H1 (cell line): ENCODE measurements around the gene ZNF219. TPM values are rescaled to one million over a fixed set of nuclear protein-coding genes. Genes with fewer than 3 reads are reported as not detected.

Experiments used
- CTCF ChIA-PET: fragments of 300-600 bp; sonication (Branson Sonifier 250); formaldehyde crosslinking; loops from one replicate; lab custom pipeline; 2021; ENCODE audit not compliant: partially characterized antibody; lab: Charles Lee
- POLR2A ChIA-PET: fragments of 300-600 bp; sonication (Branson Sonifier 250); formaldehyde crosslinking; loops from one replicate; lab custom pipeline; 2021; ENCODE audit warnings: inconsistent platforms; ENCODE audit not compliant: partially characterized antibody; lab: Charles Lee
- DNase-seq, 2 experiments: peaks; one replicate each; pipeline versions ENCODE4 v3.0.0 to v3.0.0-alpha.2; 2010 to 2022; ENCODE audit warnings: low spot score in 2 of 2, low read depth in 1 of 2, mixed read lengths in 1 of 2
- FAIRE-seq: peaks from 2 replicates; lab custom pipeline; 2011; peaks lifted over from hg19 to GRCh38; lab: Jason Lieb, UNC
- H2AFZ ChIP-seq: 2 replicates; pipeline ENCODE4 v1.8.1; 2012; ENCODE audit warnings: low read length, inconsistent platforms
- H2AK5ac ChIP-seq: 2 replicates; pipeline ENCODE4 v1.6.1; 2013; ENCODE audit warnings: low read depth, low read length
- H2BK120ac ChIP-seq: replicated peaks from 2 replicates; pipeline ENCODE3; 2013; ENCODE audit warnings: low read depth, low read length, inconsistent platforms
- H2BK12ac ChIP-seq: 2 replicates; pipeline ENCODE4 v1.6.1; 2013; ENCODE audit warnings: low read depth, low read length
- H2BK15ac ChIP-seq: 2 replicates; pipeline ENCODE4 v1.6.1; 2013; ENCODE audit warnings: low read length
- H2BK20ac ChIP-seq: 2 replicates; pipeline ENCODE4 v1.6.1; 2013; ENCODE audit warnings: low read length
- H2BK5ac ChIP-seq: 2 replicates; pipeline ENCODE4 v1.6.1; 2013; ENCODE audit warnings: low read depth, low read length
- H3K14ac ChIP-seq: 2 replicates; pipeline ENCODE4 v1.6.1; 2013; ENCODE audit warnings: inconsistent platforms; ENCODE audit not compliant: insufficient read length
- H3K18ac ChIP-seq: 2 replicates; pipeline ENCODE4 v1.6.1; 2013; ENCODE audit warnings: low read length; ENCODE audit errors: extremely low read depth
- H3K23ac ChIP-seq: 2 replicates; pipeline ENCODE4 v1.6.1; 2013; ENCODE audit warnings: inconsistent platforms; ENCODE audit not compliant: insufficient read length
- H3K23me2 ChIP-seq: 2 replicates; pipeline ENCODE4 v1.6.1; 2013; ENCODE audit warnings: low read depth, low read length
- H3K27ac ChIP-seq: 2 replicates; pipeline ENCODE4 v1.6.1; 2011; ENCODE audit warnings: low read depth, low read length, inconsistent platforms
- H3K27me3 ChIP-seq, 4 experiments: replicated peaks in 1 of 4; 1 replicate in 1 of 4; 2 replicates in 3 of 4; pipeline versions ENCODE4 v1.6.1 to v1.8.1; 2011 to 2013; ENCODE audit warnings: low read length in 3 of 4, mild to moderate bottlenecking in 3 of 4, inconsistent platforms in 2 of 4, mixed read lengths in 2 of 4, moderate library complexity in 1 of 4; ENCODE audit not compliant: control insufficient read depth in 3 of 4, insufficient read depth in 3 of 4; ENCODE audit errors: extremely low read depth in 1 of 4
- H3K36me3 ChIP-seq, 4 experiments: 2 replicates each; pipeline versions ENCODE4 v1.6.1 to v1.8.1; 2011 to 2013; ENCODE audit warnings: mild to moderate bottlenecking in 4 of 4, low read length in 3 of 4, moderate library complexity in 2 of 4, control low read depth in 1 of 4, inconsistent platforms in 1 of 4; ENCODE audit not compliant: insufficient read depth in 4 of 4, control insufficient read depth in 2 of 4
- H3K4ac ChIP-seq: replicated peaks from 2 replicates; pipeline ENCODE3; 2013; ENCODE audit warnings: low read length, low read depth, mixed read lengths, inconsistent platforms; ENCODE audit not compliant: insufficient read length
- H3K4me1 ChIP-seq, 4 experiments: replicated peaks in 1 of 4; 1 replicate in 1 of 4; 2 replicates in 3 of 4; pipeline versions ENCODE4 v1.6.1 to v1.8.1; 2011 to 2013; ENCODE audit warnings: low read length in 3 of 4, inconsistent platforms in 2 of 4, mixed read lengths in 1 of 4; ENCODE audit not compliant: insufficient read depth in 4 of 4, control insufficient read depth in 3 of 4
- H3K4me2 ChIP-seq, 2 experiments: 2 replicates each; pipeline versions ENCODE4 v1.6.1 to v1.8.1; 2011 to 2013; ENCODE audit warnings: low read depth in 2 of 2, low read length in 2 of 2, control low read depth in 1 of 2, inconsistent platforms in 1 of 2, mild to moderate bottlenecking in 1 of 2; ENCODE audit not compliant: insufficient read depth in 1 of 2
- H3K4me3 ChIP-seq, 4 experiments: fragments of 200-600, 300-600 bp in 1 of 4; sonication (generic), shearing (Covaris generic), sonication (Bioruptor Twin) in 1 of 4; 2 replicates each; pipeline versions ENCODE4 v1.5.1 to v1.8.1; 2011 to 2016; ENCODE audit warnings: low read length in 4 of 4, low read depth in 3 of 4, control low read depth in 2 of 4, inconsistent platforms in 2 of 4, mild to moderate bottlenecking in 2 of 4, mixed read lengths in 1 of 4, moderate library complexity in 1 of 4; ENCODE audit not compliant: insufficient read depth in 2 of 4; ENCODE audit errors: extremely low read depth in 1 of 4
- H3K56ac ChIP-seq: replicated peaks from 2 replicates; pipeline ENCODE3; 2013; ENCODE audit warnings: low read depth, mild to moderate bottlenecking, mixed read lengths, low read length, inconsistent platforms; ENCODE audit not compliant: insufficient read length
- H3K79me1 ChIP-seq: 2 replicates; pipeline ENCODE4 v1.6.1; 2013; ENCODE audit warnings: low read depth, low read length, control low read depth
- H3K79me2 ChIP-seq, 2 experiments: 2 replicates each; pipeline versions ENCODE4 v1.6.1 to v1.8.1; 2012 to 2013; ENCODE audit warnings: low read length in 2 of 2, mild to moderate bottlenecking in 2 of 2, inconsistent platforms in 1 of 2; ENCODE audit not compliant: insufficient read depth in 2 of 2, control insufficient read depth in 1 of 2
- H3K9ac ChIP-seq, 4 experiments: replicated peaks in 1 of 4; 1 replicate in 1 of 4; 2 replicates in 3 of 4; pipeline versions ENCODE4 v1.6.1 to v1.8.1; 2011 to 2013; ENCODE audit warnings: low read depth in 3 of 4, low read length in 3 of 4, control low read depth in 2 of 4, mild to moderate bottlenecking in 2 of 4, moderate library complexity in 2 of 4, inconsistent platforms in 1 of 4; ENCODE audit errors: extremely low read depth in 1 of 4
- H3K9me3 ChIP-seq, 2 experiments: 2 replicates each; pipeline versions ENCODE4 v1.6.1 to v1.8.1; 2012 to 2013; ENCODE audit warnings: mild to moderate bottlenecking in 2 of 2, moderate library complexity in 2 of 2, control low read depth in 1 of 2, inconsistent platforms in 1 of 2, low read depth in 1 of 2, low read length in 1 of 2, mixed read lengths in 1 of 2; ENCODE audit not compliant: insufficient read depth in 2 of 2
- H4K20me1 ChIP-seq, 2 experiments: replicated peaks in 1 of 2; 2 replicates each; pipeline versions ENCODE3 to v1.8.1; 2011 to 2013; ENCODE audit warnings: inconsistent platforms in 2 of 2, low read length in 2 of 2, mild to moderate bottlenecking in 1 of 2; ENCODE audit not compliant: insufficient read depth in 2 of 2, control insufficient read depth in 1 of 2
- H4K5ac ChIP-seq: 2 replicates; pipeline ENCODE4 v1.6.1; 2013; ENCODE audit warnings: low read length, low read depth, mixed read lengths, inconsistent platforms; ENCODE audit not compliant: insufficient read length
- H4K8ac ChIP-seq: 2 replicates; pipeline ENCODE4 v1.8.0; 2013; ENCODE audit warnings: mild to moderate bottlenecking, moderate library complexity, low read length, inconsistent platforms; ENCODE audit not compliant: insufficient read depth; ENCODE audit errors: extremely low read depth
- H4K91ac ChIP-seq: replicated peaks from 2 replicates; pipeline ENCODE3; 2013; ENCODE audit warnings: low read length, mixed read lengths, inconsistent platforms; ENCODE audit not compliant: insufficient read length
- CHD2 ChIP-seq: IDR thresholded peaks from 2 replicates; pipeline ENCODE4 v1.6.1; 2012; ENCODE audit warnings: low read length, improper control_type of control experiment
- KDM5A ChIP-seq: fragments of 200-600 bp; IDR thresholded peaks from 2 replicates; pipeline ENCODE4 v1.7.1; 2012; ENCODE audit warnings: mild to moderate bottlenecking, low read length, inconsistent platforms, mixed read lengths
- NANOG ChIP-seq: IDR thresholded peaks from 2 replicates; pipeline ENCODE4 v1.6.1; 2011; ENCODE audit warnings: low read length, low read depth, mild to moderate bottlenecking, inconsistent platforms; ENCODE audit not compliant: insufficient read depth, poor library complexity, severe bottlenecking
- RAD21 ChIP-seq, 2 experiments: IDR thresholded peaks in 1 of 2; conservative IDR thresholded peaks in 1 of 2; 2 replicates each; pipeline ENCODE4 v1.6.1; 2011; ENCODE audit warnings: low read depth in 2 of 2, low read length in 2 of 2, improper control_type of control experiment in 1 of 2, inconsistent platforms in 1 of 2, mild to moderate bottlenecking in 1 of 2, moderate library complexity in 1 of 2
- SIN3A ChIP-seq, 2 experiments: IDR thresholded peaks in 1 of 2; conservative IDR thresholded peaks in 1 of 2; 2 replicates each; pipeline ENCODE4 v1.6.1; 2011 to 2012; ENCODE audit warnings: low read length in 2 of 2, improper control_type of control experiment in 1 of 2, low read depth in 1 of 2, mild to moderate bottlenecking in 1 of 2
- TEAD4 ChIP-seq: IDR thresholded peaks from 2 replicates; pipeline ENCODE4 v1.6.1; 2012; ENCODE audit warnings: low read depth, low read length, inconsistent platforms, mixed read lengths
- YY1 ChIP-seq: IDR thresholded peaks from 2 replicates; pipeline ENCODE4 v1.6.1; 2011; ENCODE audit warnings: low read depth, mild to moderate bottlenecking, low read length
- WGBS, 2 experiments: shearing (Covaris generic) in 1 of 2; methylation state at CpG; one replicate each; pipeline versions ENCODE4 v1.1.6 to v1.1.7; 2013 to 2015; ENCODE audit warnings: low lambda C conversion rate in 2 of 2, mixed read lengths in 2 of 2, inconsistent platforms in 1 of 2, low coverage in 1 of 2, missing lambda C conversion rate in 1 of 2; ENCODE audit not compliant: insufficient replicate concordance in 2 of 2, insufficient coverage in 1 of 2, insufficient read length in 1 of 2; ENCODE audit errors: extremely low coverage in 1 of 2, missing lambda C conversion rate in 1 of 2; 5-methylcytosine and 5-hydroxymethylcytosine counted together
- polyA plus RNA-seq, 7 experiments: library from polyadenylated mRNA; depleted of rRNA in 3 of 7; stranded (reverse) in 5 of 7; unstranded in 2 of 7; fragments of >200 nt in 5 of 7; fragments of 200-250 nt in 2 of 7; gene quantifications; 1 replicate in 5 of 7; 2 replicates in 1 of 7; 4 replicates in 1 of 7; pipeline versions ENCODE4 v1.2.1 to v1.2.3, GENCODE V29; 2011 to 2013; ENCODE audit warnings: missing spikeins in 2 of 7, mixed read lengths in 2 of 7
- total RNA-seq: library from RNA; stranded (reverse); fragmentation: NEBNext Ultra II Directional; extraction: Animal tissue kit (Norgen Biotek cat#: 25700); gene quantifications from 2 replicates; pipeline ENCODE4 v1.2.1, GENCODE V29; 2021
- TF ChIP-seq, protein P1 (sequence below), 3 experiments: IDR thresholded peaks; 1 replicate in 2 of 3; 2 replicates in 1 of 3; pipeline versions ENCODE4 v1.5.1 to v1.6.1; 2011; ENCODE audit warnings: low read length in 3 of 3, mild to moderate bottlenecking in 3 of 3, inconsistent platforms in 2 of 3, low read depth in 1 of 3, moderate library complexity in 1 of 3; ENCODE audit not compliant: insufficient read depth in 1 of 3; ENCODE audit errors: control extremely low read depth in 1 of 3

Gene ZNF219
- total and polyA plus RNA-seq, 2 of the 8 experiments (the other 6 are each of a cell fraction or from before 2014, with no cell fraction given), result 113 to 160 TPM

DNA sequence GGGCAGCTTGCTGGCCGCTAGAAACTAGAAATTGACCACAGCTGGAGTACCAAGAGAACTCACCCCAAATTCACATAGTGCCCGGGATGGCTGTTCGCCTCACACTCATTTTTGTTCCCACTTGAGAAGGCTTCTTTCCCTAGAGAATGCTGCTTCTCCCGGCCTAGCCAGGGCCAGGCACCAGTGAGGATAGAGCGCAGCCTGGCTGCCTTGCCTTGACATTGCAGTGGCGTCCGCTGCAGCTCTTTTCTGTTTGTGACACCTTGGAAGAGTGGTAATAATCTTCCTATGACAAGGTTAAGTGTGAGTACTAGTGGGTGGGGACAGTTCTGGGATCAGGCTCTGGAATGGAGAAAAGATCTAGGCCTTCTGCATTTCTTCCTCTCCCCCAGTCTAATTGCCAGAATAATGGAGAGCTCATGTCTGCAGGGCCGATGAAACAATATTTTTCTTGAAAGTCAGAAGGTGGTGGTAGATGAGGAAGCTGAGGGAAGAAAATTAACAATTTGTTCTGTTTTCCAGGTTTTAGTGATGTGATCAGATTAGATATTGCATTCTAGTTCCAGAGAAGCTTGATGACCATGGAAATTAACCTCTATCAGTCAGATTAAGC lies 6.1 kb upstream of the ZNF219 start:
- Histone ChIP-seq H3K27me3 (no peaks in the 10 kb centered on the region), H3K23ac (no peak overlapping the region), H2BK5ac (peak overlapping the region; percentile 97), H3K4me3 (peak overlapping the region; percentile 49 to 83 (median 80)), H2AFZ (no peak overlapping the region), H3K4ac (peak overlapping the region; percentile 87), H2BK15ac (0 out of 2 replicates have a peak overlapping the region, but pooled peaks have one; percentile 5), H3K56ac (peak overlapping the region; percentile 96), H3K23me2 (peaks cover 7% of the 10 kb centered on the region), H3K9me3 (no peaks in the 10 kb centered on the region), H2BK120ac (peak overlapping the region; percentile 88), H3K4me2 (peak overlapping the region; percentile 83 to 90), H3K18ac (peak overlapping the region; percentile 91), H3K4me1 (peaks cover 2 to 25% (median 9%) of the 10 kb centered on the region in 4 experiments; a peak in 5 of 7 replicates), H2BK12ac (0 out of 2 replicates have a peak overlapping the region, but pooled peaks have one; percentile 72), H3K79me1 (no peaks in the 10 kb centered on the region), H4K20me1 (no peaks in the 10 kb centered on the region), H2BK20ac (no peak overlapping the region), H4K5ac (peak overlapping the region; percentile 74), H4K91ac (peak overlapping the region; percentile 92), H3K27ac (peak overlapping the region; percentile 99), H3K9ac (peak overlapping the region in 3 of 4 experiments; percentile 78 to 99 (median 99); a peak in 6 of 7 replicates), H4K8ac (peak overlapping the region; percentile 98; the same call in 1 of the 2 replicates), H3K14ac (no peak overlapping the region), H2AK5ac (no peak overlapping the region), H3K36me3 (no peaks in the 10 kb centered on the region), H3K79me2 (peaks cover 0 to 24% of the 10 kb centered on the region in 2 experiments; a peak in 3 of 4 replicates)
- 12% methylated on average over 8 of the region's 8 CpGs; no CpG with 5 or more reads in 1 of the 2 experiments for WGBS, 2 experiments
- FAIRE-seq (no peak), DNase-seq (peak in 1 of 2 experiments; percentile 44)
- CTCF ChIA-PET, result interaction anchor here (0.6 to 11.0 kb wide), 33 partner anchors 9 to 278 kb away, joined by 3 to 239 read pairs (median 5); partner anchors contain the start of gene ARHGEF40
- TF ChIP-seq RAD21 (IDR thresholded peaks at IDR 0.05 in 1 of 2, conservative IDR thresholded peaks at IDR 0.05 in 1 of 2; ENCODE audit: low read depth in 2 of 2, low read length in 2 of 2) (peak; percentile 95 to 96), SIN3A (conservative IDR thresholded peaks at IDR 0.05 in 1 of 2, IDR thresholded peaks at IDR 0.05 in 1 of 2; ENCODE audit: low read depth in 1 of 2, low read length in 2 of 2) (0 out of 4 replicates have a peak, but pooled peaks of 1 of the 2 experiments have one; percentile 17), YY1 (peak; percentile 51; the same call in 1 of the 2 replicates), NANOG (no peak), KDM5A (peak; percentile 45; the same call in 1 of the 2 replicates), CHD2 (0 out of 2 replicates have a peak, but pooled peaks have one; percentile 26), TEAD4 (no peak)
- TF ChIP-seq, protein P1, sequence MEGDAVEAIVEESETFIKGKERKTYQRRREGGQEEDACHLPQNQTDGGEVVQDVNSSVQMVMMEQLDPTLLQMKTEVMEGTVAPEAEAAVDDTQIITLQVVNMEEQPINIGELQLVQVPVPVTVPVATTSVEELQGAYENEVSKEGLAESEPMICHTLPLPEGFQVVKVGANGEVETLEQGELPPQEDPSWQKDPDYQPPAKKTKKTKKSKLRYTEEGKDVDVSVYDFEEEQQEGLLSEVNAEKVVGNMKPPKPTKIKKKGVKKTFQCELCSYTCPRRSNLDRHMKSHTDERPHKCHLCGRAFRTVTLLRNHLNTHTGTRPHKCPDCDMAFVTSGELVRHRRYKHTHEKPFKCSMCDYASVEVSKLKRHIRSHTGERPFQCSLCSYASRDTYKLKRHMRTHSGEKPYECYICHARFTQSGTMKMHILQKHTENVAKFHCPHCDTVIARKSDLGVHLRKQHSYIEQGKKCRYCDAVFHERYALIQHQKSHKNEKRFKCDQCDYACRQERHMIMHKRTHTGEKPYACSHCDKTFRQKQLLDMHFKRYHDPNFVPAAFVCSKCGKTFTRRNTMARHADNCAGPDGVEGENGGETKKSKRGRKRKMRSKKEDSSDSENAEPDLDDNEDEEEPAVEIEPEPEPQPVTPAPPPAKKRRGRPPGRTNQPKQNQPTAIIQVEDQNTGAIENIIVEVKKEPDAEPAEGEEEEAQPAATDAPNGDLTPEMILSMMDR (IDR thresholded peaks at IDR 0.05; ENCODE audit: control extremely low read depth in 1 of 3, insufficient read depth in 1 of 3, low read depth in 1 of 3, low read length in 3 of 3), result peak; percentile 97 to 99 (median 98)
- POLR2A ChIA-PET, result interaction anchor here (0.5 to 7.2 kb wide), 11 partner anchors 8 to 99 kb away, joined by 3 to 121 read pairs (median 5); partner anchors contain the start of gene ARHGEF40
